ENCODE measurements around the gene ADRB1. TPM values are rescaled to one million over a fixed set of nuclear protein-coding genes. Genes with fewer than 3 reads are reported as not detected.

Gene ADRB1
- total RNA-seq, 1 experiment from 2014 or later, result 85.2 TPM

- no peaks in the 10 kb centered on the region for H3K27me3 ChIP-seq (replicated peaks; ENCODE audit: insufficient read depth, low read depth, low read length, poor library complexity)
- DNase-seq (ENCODE audit: low spot score), result no peak
- peaks cover 39% of the 10 kb centered on the region for H3K4me1 ChIP-seq (ENCODE audit: insufficient read depth, low read length, poor library complexity, severe bottlenecking)
- CTCF ChIA-PET, result no interaction called here
- no peaks in the 10 kb centered on the region for H3K36me3 ChIP-seq (ENCODE audit: insufficient read depth, low read length, poor library complexity, severe bottlenecking)
- H3K4me3 ChIP-seq (ENCODE audit: low read depth, low read length, poor library complexity, severe bottlenecking), result no peak overlapping the region
- TF ChIP-seq EZH2 (IDR thresholded peaks at IDR 0.05; ENCODE audit: borderline replicate concordance, low read depth, low read length, poor library complexity, severe bottlenecking), result no peak
- TF ChIP-seq CTCF (conservative IDR thresholded peaks at IDR 0.05; ENCODE audit: low read depth, low read length), result no peak
- BruUV-seq (replicated peaks), result no TSS peak
- H3K27ac ChIP-seq (ENCODE audit: low read depth, low read length, poor library complexity, severe bottlenecking), result no peak overlapping the region
- POLR2A ChIA-PET (ENCODE audit: low non-redundant PET), result no interaction called here
- intact Hi-C loops (cut with micrococcal nuclease; ENCODE audit: unreplicated experiment), result no loop called here
- H3K9me3 ChIP-seq (ENCODE audit: low read depth, low read length, poor library complexity, severe bottlenecking), result no peaks in the 10 kb centered on the region
Observed at GRCh38 chr10:114057855-114058254, 14.2 kb downstream of the ADRB1 start.

- intact Hi-C loops (cut with micrococcal nuclease; ENCODE audit: unreplicated experiment), result no loop called here
- H3K27me3 ChIP-seq (replicated peaks; ENCODE audit: insufficient read depth, low read depth, low read length, poor library complexity), result no peaks in the 10 kb centered on the region
- H3K36me3 ChIP-seq (ENCODE audit: insufficient read depth, low read length, poor library complexity, severe bottlenecking), result no peaks in the 10 kb centered on the region
- TF ChIP-seq CTCF (conservative IDR thresholded peaks at IDR 0.05; ENCODE audit: low read depth, low read length), result no peak
- TF ChIP-seq EZH2 (IDR thresholded peaks at IDR 0.05; ENCODE audit: borderline replicate concordance, low read depth, low read length, poor library complexity, severe bottlenecking), result no peak
- no peak for DNase-seq (ENCODE audit: low spot score)
- H3K9me3 ChIP-seq (ENCODE audit: low read depth, low read length, poor library complexity, severe bottlenecking), result no peaks in the 10 kb centered on the region
- H3K27ac ChIP-seq (ENCODE audit: low read depth, low read length, poor library complexity, severe bottlenecking), result no peak overlapping the region
- H3K4me1 ChIP-seq (ENCODE audit: insufficient read depth, low read length, poor library complexity, severe bottlenecking), result peaks cover 37% of the 10 kb centered on the region
- ChIA-PET CTCF (no interaction called here), POLR2A (ENCODE audit: low non-redundant PET) (no interaction called here)
- BruUV-seq (replicated peaks), result no TSS peak
- no peak overlapping the region for H3K4me3 ChIP-seq (ENCODE audit: low read depth, low read length, poor library complexity, severe bottlenecking)
Observed at GRCh38 chr10:114058297-114058696, 14.6 kb downstream of the ADRB1 start.

GRCh38 chr10:114059561-114059960, 15.9 kb downstream of the ADRB1 start:
- no TSS peak for BruUV-seq (replicated peaks)
- H3K36me3 ChIP-seq (ENCODE audit: insufficient read depth, low read length, poor library complexity, severe bottlenecking), result no peaks in the 10 kb centered on the region
- H3K27me3 ChIP-seq (replicated peaks; ENCODE audit: insufficient read depth, low read depth, low read length, poor library complexity), result no peaks in the 10 kb centered on the region
- DNase-seq (ENCODE audit: low spot score), result no peak
- ChIA-PET POLR2A (ENCODE audit: low non-redundant PET) (no interaction called here), CTCF (interaction anchor here (1.0 kb wide), 1 partner anchor 42 kb away, joined by 5 read pairs; no protein-coding TSS in a partner anchor)
- H3K4me1 ChIP-seq (ENCODE audit: insufficient read depth, low read length, poor library complexity, severe bottlenecking), result peaks cover 33% of the 10 kb centered on the region
- intact Hi-C loops (cut with micrococcal nuclease; ENCODE audit: unreplicated experiment), result no loop called here
- TF ChIP-seq EZH2 (IDR thresholded peaks at IDR 0.05; ENCODE audit: borderline replicate concordance, low read depth, low read length, poor library complexity, severe bottlenecking) (no peak), CTCF (conservative IDR thresholded peaks at IDR 0.05; ENCODE audit: low read depth, low read length) (no peak)
- H3K9me3 ChIP-seq (ENCODE audit: low read depth, low read length, poor library complexity, severe bottlenecking), result no peaks in the 10 kb centered on the region
- no peak overlapping the region for H3K27ac ChIP-seq (ENCODE audit: low read depth, low read length, poor library complexity, severe bottlenecking)
- no peak overlapping the region for H3K4me3 ChIP-seq (ENCODE audit: low read depth, low read length, poor library complexity, severe bottlenecking)

Data from A673 (cell line).